ENCODE results near the gene THUMPD3.

Gene THUMPD3

DNA sequence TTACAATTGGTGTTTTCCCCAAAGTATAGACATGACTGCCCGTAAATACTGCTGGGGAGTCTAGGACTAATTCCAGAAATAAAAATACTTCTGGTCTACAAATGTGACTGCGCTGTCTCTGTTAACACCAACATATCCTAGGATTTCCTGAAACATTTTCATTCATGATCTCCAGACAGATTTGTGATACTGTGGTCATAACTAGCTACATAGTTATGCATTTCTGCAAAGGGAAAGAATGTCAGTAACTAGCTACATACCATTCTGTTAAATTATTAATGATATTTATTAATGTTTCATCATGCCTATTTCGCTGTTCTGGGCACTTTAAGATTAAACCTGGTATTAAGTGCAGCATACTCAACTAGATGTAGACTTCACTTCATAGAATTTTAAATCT, 67.9 kb downstream of the THUMPD3 start:
- DNase-seq (ENCODE audit: low read depth) = no peak
- TF ChIP-seq CTCF (IDR thresholded peaks at IDR 0.05; ENCODE audit: insufficient read depth, low read depth, low read length, missing control alignments) = no peak
- H3K4me3 ChIP-seq (ENCODE audit: low read depth, low read length) = no peak overlapping the region

- DNase-seq (ENCODE audit: low read depth) = no peak
- no peak for TF ChIP-seq CTCF (IDR thresholded peaks at IDR 0.05; ENCODE audit: insufficient read depth, low read depth, low read length, missing control alignments)
- no peak overlapping the region for H3K4me3 ChIP-seq (ENCODE audit: low read depth, low read length)
Observed at GRCh38 chr3:9433627-9434521, 71.0 kb downstream of the THUMPD3 start.

- DNase-seq (ENCODE audit: low read depth) = no peak
- no peak for TF ChIP-seq CTCF (IDR thresholded peaks at IDR 0.05; ENCODE audit: insufficient read depth, low read depth, low read length, missing control alignments)
- no peak overlapping the region for H3K4me3 ChIP-seq (ENCODE audit: low read depth, low read length)
Observed at GRCh38 chr3:9435316-9435715, 72.5 kb downstream of the THUMPD3 start.
